ENCODE results near the gene DHX15. TPM values are rescaled to one million over a fixed set of nuclear protein-coding genes. Genes with fewer than 3 reads are reported as not detected.

DHX15 gene
- total and polyA plus RNA-seq, 11 donors, result 24.0 to 67.8 (median 55.3) TPM

DNA sequence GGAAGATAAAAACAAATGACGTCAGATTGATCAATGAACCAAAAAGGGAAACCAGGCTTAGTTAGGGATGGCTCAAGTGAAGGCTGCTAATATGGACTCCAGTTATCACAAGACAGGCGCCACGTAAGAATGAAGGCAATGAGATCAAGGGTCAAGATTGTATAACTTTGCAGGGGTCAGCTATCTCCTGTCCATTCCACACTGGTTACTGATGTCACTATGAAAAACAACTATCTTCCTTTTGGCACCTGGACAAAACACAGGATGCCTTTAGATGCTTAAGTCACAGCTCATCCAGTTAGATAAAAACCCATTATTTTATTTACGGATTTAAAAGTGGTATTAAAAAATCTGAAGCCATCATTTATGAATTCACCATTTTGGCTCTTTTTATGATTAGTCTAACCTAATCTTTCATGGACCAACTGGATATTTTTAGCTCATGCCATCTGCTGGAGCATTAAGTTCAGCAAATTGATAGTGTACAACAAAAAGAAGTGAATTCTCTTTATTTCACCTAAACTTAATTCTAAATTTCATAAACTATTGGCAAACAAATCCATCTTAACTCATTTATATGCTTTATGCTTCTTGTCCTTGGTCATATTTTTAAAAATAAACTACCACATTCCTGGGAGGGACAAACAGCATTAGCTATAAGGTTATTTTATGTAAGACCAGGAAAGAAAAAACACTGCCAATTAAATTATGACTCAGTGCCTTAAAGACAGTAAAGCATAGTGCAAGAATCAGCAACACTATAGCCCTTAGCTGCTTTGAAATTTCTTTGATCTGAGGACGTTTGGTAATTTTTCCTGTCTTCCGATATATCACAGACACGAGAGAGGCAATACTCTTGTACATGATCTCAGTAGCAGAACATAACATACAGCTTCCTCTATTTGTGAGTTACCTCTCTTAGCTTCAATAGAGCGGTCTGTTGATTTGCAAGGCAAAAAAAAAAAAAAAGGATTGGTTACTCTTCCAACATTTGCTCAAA is 27.0 kb downstream of the DHX15 start:
- no peak for TF ChIP-seq POLR2A (IDR thresholded peaks at IDR 0.05)
- TF ChIP-seq, protein P1, sequence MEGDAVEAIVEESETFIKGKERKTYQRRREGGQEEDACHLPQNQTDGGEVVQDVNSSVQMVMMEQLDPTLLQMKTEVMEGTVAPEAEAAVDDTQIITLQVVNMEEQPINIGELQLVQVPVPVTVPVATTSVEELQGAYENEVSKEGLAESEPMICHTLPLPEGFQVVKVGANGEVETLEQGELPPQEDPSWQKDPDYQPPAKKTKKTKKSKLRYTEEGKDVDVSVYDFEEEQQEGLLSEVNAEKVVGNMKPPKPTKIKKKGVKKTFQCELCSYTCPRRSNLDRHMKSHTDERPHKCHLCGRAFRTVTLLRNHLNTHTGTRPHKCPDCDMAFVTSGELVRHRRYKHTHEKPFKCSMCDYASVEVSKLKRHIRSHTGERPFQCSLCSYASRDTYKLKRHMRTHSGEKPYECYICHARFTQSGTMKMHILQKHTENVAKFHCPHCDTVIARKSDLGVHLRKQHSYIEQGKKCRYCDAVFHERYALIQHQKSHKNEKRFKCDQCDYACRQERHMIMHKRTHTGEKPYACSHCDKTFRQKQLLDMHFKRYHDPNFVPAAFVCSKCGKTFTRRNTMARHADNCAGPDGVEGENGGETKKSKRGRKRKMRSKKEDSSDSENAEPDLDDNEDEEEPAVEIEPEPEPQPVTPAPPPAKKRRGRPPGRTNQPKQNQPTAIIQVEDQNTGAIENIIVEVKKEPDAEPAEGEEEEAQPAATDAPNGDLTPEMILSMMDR (IDR thresholded peaks at IDR 0.05), result no peak
- peaks cover 0 to 65% (median 29%) of the 10 kb centered on the region in 12 donors for H3K4me1 ChIP-seq
- no peak for DNase-seq
- 45 to 52% (median 49%) methylated on average over 8 of the region's 8 CpGs for WGBS, 4 donors
- intact Hi-C loops (cut with DNase I), result loop anchor here in 1 of 10 donors (10.0 kb wide), 1 partner anchor 83 kb away; no protein-coding TSS in a partner anchor
- no peak overlapping the region for H3K4me3 ChIP-seq
- ATAC-seq, result peak in 1 of 4 donors; percentile 36
- peaks cover 0 to 6% (median 0%) of the 10 kb centered on the region in 12 donors for H3K9me3 ChIP-seq
- H3K27ac ChIP-seq, result no peak overlapping the region
- H3K27me3 ChIP-seq, result no peaks in the 10 kb centered on the region
- peaks cover 0 to 54% (median 41%) of the 10 kb centered on the region in 9 donors for H3K36me3 ChIP-seq

DNA sequence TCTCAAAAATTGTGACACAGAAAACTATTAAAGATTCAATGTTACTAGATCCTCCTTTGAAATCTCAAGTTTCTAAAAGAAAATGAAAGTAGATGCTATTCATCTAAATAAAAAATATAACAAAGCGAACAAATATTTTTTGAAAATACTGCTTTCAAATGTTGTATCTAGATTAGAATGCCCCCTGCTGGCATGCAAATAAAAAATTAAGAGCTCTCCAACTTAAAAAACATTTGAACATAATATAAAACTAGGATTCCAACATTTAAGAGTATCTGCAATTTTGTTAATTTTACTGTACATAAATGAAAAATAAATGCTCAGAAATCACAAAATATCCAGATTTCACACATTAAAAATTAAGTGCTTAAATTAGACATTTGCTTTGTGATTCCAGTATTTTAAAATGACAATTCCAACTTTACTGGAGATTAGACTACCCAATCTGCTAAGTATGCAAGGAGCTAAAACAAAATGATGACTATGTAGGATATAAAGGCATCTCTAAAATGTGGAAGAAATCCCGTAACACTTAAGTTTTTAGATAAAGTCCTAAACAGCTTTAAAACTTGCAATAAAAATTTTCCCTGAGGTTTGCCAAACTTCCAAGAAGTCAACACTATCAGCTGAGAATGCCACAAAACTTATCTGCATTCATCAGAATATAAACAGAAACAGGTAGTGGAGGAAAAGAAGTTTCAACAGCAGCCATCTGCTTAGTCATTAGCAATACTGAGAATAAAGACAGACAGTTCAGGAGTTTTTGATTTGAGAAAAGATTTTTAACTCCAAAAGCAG is 32.7 kb downstream of the DHX15 start:
- intact Hi-C loops (cut with DNase I), result loop anchor here in 1 of 10 donors (10.0 kb wide), 1 partner anchor 77 kb away; no protein-coding TSS in a partner anchor
- H3K4me1 ChIP-seq, result peaks cover 0 to 51% (median 20%) of the 10 kb centered on the region in 12 donors

DNA sequence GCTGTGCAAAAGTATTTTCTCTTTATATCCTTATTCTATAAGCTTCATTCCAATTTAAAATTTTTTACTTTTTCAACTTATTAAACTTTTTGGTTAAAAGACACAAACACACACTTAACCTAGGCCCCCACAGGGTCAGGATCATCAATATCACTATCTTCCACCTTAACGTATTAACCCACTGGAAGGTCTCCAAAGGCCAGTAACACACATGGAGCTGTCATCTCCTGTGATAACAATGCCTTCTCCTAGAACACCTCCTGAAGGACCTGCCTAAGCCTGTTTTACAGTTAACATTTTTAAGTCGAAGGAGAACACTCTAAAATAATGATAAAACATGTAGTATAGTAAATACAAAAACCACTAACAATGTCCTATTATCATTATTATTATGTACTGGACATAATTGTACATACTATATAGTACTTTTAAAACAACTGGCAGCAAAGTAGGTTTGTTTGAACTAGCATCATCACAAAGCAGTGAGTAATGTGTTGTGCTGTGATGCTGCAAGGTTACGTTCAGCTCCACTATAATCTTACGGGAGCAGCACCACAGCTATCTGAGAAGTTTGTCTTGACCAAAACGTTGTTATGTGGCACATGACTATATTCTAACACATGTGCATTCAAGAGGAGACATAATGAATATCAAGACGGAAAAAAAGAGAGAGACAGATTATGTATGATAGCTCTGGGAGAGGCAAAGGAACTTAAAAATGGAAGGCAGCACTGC is 33.7 kb downstream of the DHX15 start:
- DNase-seq (no peak), ATAC-seq (peak in 2 of 4 donors; percentile 24)
- intact Hi-C loops (cut with DNase I), result loop anchor here in 1 of 10 donors (10.0 kb wide), 1 partner anchor 76 kb away; no protein-coding TSS in a partner anchor
- Histone ChIP-seq H3K4me1 (peaks cover 0 to 48% (median 22%) of the 10 kb centered on the region in 12 donors), H3K27ac (no peak overlapping the region), H3K9me3 (no peaks in the 10 kb centered on the region), H3K4me3 (no peak overlapping the region), H3K36me3 (peaks cover 0 to 72% (median 56%) of the 10 kb centered on the region in 9 donors), H3K27me3 (no peaks in the 10 kb centered on the region)
- WGBS, 4 donors, result 50 to 56% (median 53%) methylated on average over 6 of the region's 6 CpGs
- no peak for TF ChIP-seq POLR2A (IDR thresholded peaks at IDR 0.05)
- TF ChIP-seq, protein P1 (IDR thresholded peaks at IDR 0.05), result no peak

More for the DNA sequence above, 32.7 kb downstream of the DHX15 start:
- WGBS, 4 donors, result 68 to 78% (median 73%) methylated on average over 2 of the region's 2 CpGs
- DNase-seq (no peak), ATAC-seq (no peak)
- Histone ChIP-seq H3K9me3 (no peaks in the 10 kb centered on the region), H3K36me3 (peaks cover 0 to 76% (median 56%) of the 10 kb centered on the region in 9 donors), H3K27ac (peak overlapping the region in 1 of 12 donors; percentile 13), H3K4me3 (no peak overlapping the region), H3K27me3 (no peaks in the 10 kb centered on the region)
- TF ChIP-seq, protein P1 (IDR thresholded peaks at IDR 0.05), result peak in 11 of 12 donors; percentile 7 to 55 (median 35)
- TF ChIP-seq POLR2A (IDR thresholded peaks at IDR 0.05), result no peak
